ENCODE results near the gene TMTC2. TPM values are rescaled to one million over a fixed set of nuclear protein-coding genes. Genes with fewer than 3 reads are reported as not detected.

The TMTC2 gene
- total RNA-seq, 1 donor from 2014 or later = 3.4 TPM

DNA sequence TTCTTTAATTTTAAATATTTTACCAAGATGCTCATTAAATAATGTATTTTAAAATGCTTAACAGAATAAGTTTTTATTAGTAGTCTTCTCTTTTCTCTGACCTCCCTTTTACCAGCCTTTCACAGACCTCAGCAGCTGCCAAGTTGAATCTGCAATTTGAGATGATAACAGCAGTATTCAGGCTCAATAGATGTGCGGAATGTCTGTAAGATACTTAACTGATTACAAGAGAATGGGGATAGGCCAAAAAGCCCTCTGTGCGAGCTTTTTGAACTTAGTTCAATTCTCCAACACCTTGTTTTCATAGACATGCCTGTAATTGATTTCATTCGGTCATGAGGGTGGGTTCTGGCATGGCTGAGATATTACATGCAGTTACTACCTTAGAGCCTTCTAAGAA is 277.2 kb downstream of the TMTC2 start:
- DNase-seq = no peak
- H3K4me3 ChIP-seq = no peak overlapping the region
- intact Hi-C loops (cut with micrococcal nuclease) = no loop called here
- H3K9me3 ChIP-seq (replicated peaks) = no peaks in the 10 kb centered on the region
- no peaks in the 10 kb centered on the region for H3K27me3 ChIP-seq (ENCODE audit: low read depth)
- no peaks in the 10 kb centered on the region for H3K36me3 ChIP-seq
- no peak overlapping the region for H3K27ac ChIP-seq (replicated peaks)
- no peaks in the 10 kb centered on the region for H3K4me1 ChIP-seq
- TF ChIP-seq, protein P1, sequence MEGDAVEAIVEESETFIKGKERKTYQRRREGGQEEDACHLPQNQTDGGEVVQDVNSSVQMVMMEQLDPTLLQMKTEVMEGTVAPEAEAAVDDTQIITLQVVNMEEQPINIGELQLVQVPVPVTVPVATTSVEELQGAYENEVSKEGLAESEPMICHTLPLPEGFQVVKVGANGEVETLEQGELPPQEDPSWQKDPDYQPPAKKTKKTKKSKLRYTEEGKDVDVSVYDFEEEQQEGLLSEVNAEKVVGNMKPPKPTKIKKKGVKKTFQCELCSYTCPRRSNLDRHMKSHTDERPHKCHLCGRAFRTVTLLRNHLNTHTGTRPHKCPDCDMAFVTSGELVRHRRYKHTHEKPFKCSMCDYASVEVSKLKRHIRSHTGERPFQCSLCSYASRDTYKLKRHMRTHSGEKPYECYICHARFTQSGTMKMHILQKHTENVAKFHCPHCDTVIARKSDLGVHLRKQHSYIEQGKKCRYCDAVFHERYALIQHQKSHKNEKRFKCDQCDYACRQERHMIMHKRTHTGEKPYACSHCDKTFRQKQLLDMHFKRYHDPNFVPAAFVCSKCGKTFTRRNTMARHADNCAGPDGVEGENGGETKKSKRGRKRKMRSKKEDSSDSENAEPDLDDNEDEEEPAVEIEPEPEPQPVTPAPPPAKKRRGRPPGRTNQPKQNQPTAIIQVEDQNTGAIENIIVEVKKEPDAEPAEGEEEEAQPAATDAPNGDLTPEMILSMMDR (IDR thresholded peaks at IDR 0.05; ENCODE audit: borderline replicate concordance) = no peak

DNA sequence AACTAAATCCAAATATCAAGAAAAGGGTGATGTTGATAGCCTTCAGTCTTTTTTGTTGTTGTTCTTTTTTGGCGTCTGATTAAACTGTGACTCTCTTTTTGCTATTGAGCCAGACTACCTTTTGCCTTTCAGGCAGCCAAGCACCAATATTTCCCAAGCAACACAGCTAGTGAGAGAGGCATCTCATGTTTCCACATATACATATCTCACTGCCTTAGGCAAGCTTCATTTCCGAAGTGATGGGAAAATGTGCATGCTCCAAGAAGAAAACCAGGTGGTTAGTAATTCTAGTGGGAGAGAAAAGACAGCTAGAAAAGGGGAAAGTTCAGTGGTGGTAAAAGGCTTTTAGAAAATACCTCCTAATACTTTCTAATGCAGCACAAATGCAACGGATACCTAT is 277.7 kb downstream of the TMTC2 start:
- no peak for DNase-seq

DNA sequence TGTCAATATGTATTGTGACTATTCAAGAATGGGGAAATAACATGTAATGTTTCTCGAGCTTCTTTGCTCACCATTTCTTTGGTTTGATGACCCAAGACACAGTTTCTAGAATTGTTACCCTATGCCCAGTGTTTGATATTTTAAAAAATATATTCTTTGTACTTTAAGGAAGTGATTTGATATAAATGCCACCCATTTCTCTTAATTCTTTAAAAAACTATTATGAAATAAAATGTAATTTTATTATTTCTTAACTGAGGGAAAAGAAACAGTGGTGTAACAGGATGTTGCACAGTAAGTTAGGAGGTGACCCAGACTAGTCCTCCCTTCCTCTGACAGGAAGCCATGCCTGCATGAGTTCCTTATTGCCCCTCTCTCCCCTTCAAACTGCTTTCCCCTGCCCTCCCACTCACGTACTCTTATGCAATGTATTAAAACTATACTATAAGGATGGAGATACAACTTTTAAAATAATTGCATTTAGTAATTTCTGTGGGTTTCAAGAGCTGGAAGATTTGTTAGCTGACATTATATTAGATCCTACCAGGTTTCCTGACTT is 279.4 kb downstream of the TMTC2 start:
- H3K27ac ChIP-seq (replicated peaks) = no peak overlapping the region
- TF ChIP-seq, protein P1 (IDR thresholded peaks at IDR 0.05; ENCODE audit: borderline replicate concordance) = no peak

More for the DNA sequence above, 277.7 kb downstream of the TMTC2 start:
- Histone ChIP-seq H3K27me3 (ENCODE audit: low read depth) (no peaks in the 10 kb centered on the region), H3K27ac (replicated peaks) (no peak overlapping the region), H3K36me3 (no peaks in the 10 kb centered on the region), H3K9me3 (replicated peaks) (no peaks in the 10 kb centered on the region), H3K4me3 (no peak overlapping the region), H3K4me1 (no peaks in the 10 kb centered on the region)
- intact Hi-C loops (cut with micrococcal nuclease) = no loop called here
- TF ChIP-seq, protein P1 (IDR thresholded peaks at IDR 0.05; ENCODE audit: borderline replicate concordance) = no peak

DNA sequence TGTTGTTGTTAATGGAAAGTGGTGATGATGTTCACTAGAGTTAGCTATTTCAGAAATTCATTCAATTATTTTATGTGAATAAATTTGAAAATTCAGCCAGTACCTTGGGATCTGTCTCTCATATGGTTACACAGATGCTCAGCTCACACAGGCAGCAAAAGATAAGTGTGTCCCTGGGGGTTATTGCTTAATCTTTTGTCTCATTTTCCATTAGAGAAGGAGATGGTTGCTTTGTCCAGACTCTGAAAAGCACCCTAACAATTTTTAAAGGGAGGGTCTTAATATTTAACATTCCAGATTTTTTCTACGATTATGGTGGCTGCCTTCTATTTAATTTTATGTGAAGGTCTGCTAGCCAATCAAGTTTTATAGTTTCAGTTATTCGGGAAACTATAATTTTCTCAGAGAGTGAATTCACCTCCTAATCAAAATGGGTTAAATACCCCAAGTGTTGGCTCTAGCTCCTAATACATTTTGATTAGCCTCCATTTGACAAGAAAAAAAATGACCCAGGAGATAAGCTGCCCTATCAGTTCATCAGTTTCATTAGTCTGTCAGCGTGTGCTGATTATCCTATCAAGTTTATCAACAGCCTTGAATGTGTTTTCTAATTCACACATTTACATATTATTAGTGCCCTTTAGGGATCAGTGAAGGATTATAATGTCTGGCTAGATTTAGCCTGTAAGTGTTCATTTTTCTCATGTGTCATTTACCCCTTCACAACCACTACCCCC is 282.1 kb downstream of the TMTC2 start:
- TF ChIP-seq, protein P1 (IDR thresholded peaks at IDR 0.05; ENCODE audit: borderline replicate concordance) = no peak
- no peak overlapping the region for H3K27ac ChIP-seq (replicated peaks)
- DNase-seq = no peak
- H3K36me3 ChIP-seq = no peaks in the 10 kb centered on the region
- intact Hi-C loops (cut with micrococcal nuclease) = no loop called here
- H3K4me1 ChIP-seq = no peaks in the 10 kb centered on the region
- no peaks in the 10 kb centered on the region for H3K9me3 ChIP-seq (replicated peaks)
- H3K4me3 ChIP-seq = no peak overlapping the region
- no peaks in the 10 kb centered on the region for H3K27me3 ChIP-seq (ENCODE audit: low read depth)

More for the DNA sequence above, 279.4 kb downstream of the TMTC2 start:
- no peaks in the 10 kb centered on the region for H3K9me3 ChIP-seq (replicated peaks)
- DNase-seq = no peak
- H3K4me3 ChIP-seq = no peak overlapping the region
- intact Hi-C loops (cut with micrococcal nuclease) = no loop called here
- H3K4me1 ChIP-seq = no peaks in the 10 kb centered on the region
- H3K27me3 ChIP-seq (ENCODE audit: low read depth) = no peaks in the 10 kb centered on the region
- no peaks in the 10 kb centered on the region for H3K36me3 ChIP-seq

DNA sequence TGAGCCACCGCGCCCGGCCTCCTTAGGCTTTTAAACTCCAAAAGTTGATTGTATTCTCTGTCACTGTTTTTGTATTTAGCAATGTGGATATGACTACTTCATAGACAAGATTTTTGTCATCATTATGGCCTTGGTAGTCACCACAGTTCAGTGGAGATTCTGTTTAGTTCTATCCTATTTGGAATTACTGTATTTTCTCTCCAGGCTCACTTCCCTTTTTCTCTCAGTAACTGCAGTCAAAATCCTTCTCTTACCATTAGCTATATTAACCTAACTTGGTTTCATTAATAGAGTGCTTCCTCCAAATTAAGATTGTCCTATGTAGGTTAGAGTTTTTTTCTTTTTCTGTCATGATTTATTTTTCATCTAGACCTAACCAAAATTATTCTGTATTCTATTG is 283.9 kb downstream of the TMTC2 start:
- no peak for DNase-seq
- H3K9me3 ChIP-seq (replicated peaks) = no peaks in the 10 kb centered on the region
- intact Hi-C loops (cut with micrococcal nuclease) = no loop called here
- H3K27me3 ChIP-seq (ENCODE audit: low read depth) = no peaks in the 10 kb centered on the region
- no peaks in the 10 kb centered on the region for H3K36me3 ChIP-seq
- no peak overlapping the region for H3K27ac ChIP-seq (replicated peaks)
- H3K4me1 ChIP-seq = no peaks in the 10 kb centered on the region
- TF ChIP-seq, protein P1 (IDR thresholded peaks at IDR 0.05; ENCODE audit: borderline replicate concordance) = no peak
- no peak overlapping the region for H3K4me3 ChIP-seq

Data from left ventricle myocardium inferior (tissue), 1 donor.